HepG2 (cell line): Measurements from ENCODE around the gene ATXN7L3. TPM values are rescaled to one million over a fixed set of nuclear protein-coding genes. Genes with fewer than 3 reads are reported as not detected.
A peak's percentile ranks its signal among the peaks of the same experiment; 100 is the strongest.

Experiments used
- ATAC-seq: fragments of 200-7000 bp; cut with Tn5 transposase; 3 replicates; pipeline ENCODE4 v1.9.1; 2020; ENCODE audit warnings: mild to moderate bottlenecking, moderate library complexity
- BruUV-seq: library from RNA; stranded (reverse); fragments of 400-500 nt; replicated peaks from 2 replicates; lab custom pipeline; 2021; lab: Mats Ljungman, UMichigan
- CTCF ChIA-PET: fragments of 300-600 bp; formaldehyde crosslinking; extraction: SDS; loops from one replicate; lab custom pipeline; 2021; ENCODE audit warnings: low total read pairs, inconsistent platforms, low intra/inter-chr PET ratio; lab: Yijun Ruan, JAX
- POLR2A ChIA-PET: fragments of 350-600 bp; sonication (Branson Sonifier 250); formaldehyde crosslinking; loops from one replicate; lab custom pipeline; 2020; ENCODE audit warnings: antibody characterized with exemption, inconsistent platforms; lab: Yijun Ruan, JAX
- DNase-seq: peaks from one replicate; pipeline ENCODE4 v3.0.0-alpha.2; 2015; ENCODE audit warnings: low spot score
- FAIRE-seq: peaks from 3 replicates; lab custom pipeline; 2011; peaks lifted over from hg19 to GRCh38; lab: Jason Lieb, UNC
- H2AFZ ChIP-seq: one replicate; pipeline ENCODE4 v1.6.1; 2011; ENCODE audit warnings: low read length, inconsistent platforms
- H3K27ac ChIP-seq: fragments of 300-600 bp; 3 replicates; pipeline ENCODE4 v1.8.0; 2011; ENCODE audit warnings: mixed run types, mild to moderate bottlenecking, mixed read lengths, low read length, inconsistent platforms; ENCODE audit not compliant: insufficient read depth; ENCODE audit errors: extremely low read length
- H3K27me3 ChIP-seq, 2 experiments: fragments of 200-600 bp in 1 of 2; 2 replicates in 1 of 2; 3 replicates in 1 of 2; pipeline versions ENCODE4 v1.6.0 to v1.8.0; 2011; ENCODE audit warnings: low read length in 2 of 2, mild to moderate bottlenecking in 2 of 2, moderate library complexity in 2 of 2, inconsistent platforms in 1 of 2; ENCODE audit not compliant: insufficient read depth in 2 of 2, control insufficient read depth in 1 of 2
- H3K36me3 ChIP-seq, 2 experiments: fragments of 200-600 bp in 1 of 2; replicated peaks in 1 of 2; 2 replicates in 1 of 2; 3 replicates in 1 of 2; pipeline versions ENCODE4 v1.5.1 to v1.8.0; 2011; ENCODE audit warnings: low read length in 2 of 2, inconsistent platforms in 1 of 2; ENCODE audit not compliant: insufficient read depth in 2 of 2, control insufficient read depth in 1 of 2
- H3K4me1 ChIP-seq: 2 replicates; pipeline ENCODE4 v1.5.1; 2012; ENCODE audit warnings: low read length, inconsistent platforms; ENCODE audit not compliant: insufficient read depth
- H3K4me2 ChIP-seq: 2 replicates; pipeline ENCODE4 v1.6.0; 2011; ENCODE audit warnings: low read depth, low read length, inconsistent platforms
- H3K4me3 ChIP-seq, 3 experiments: fragments of 200-600 bp in 1 of 3; sonication (generic), shearing (Covaris generic) in 1 of 3; replicated peaks in 1 of 3; 2 replicates each; pipeline ENCODE4 v1.5.1; 2011 to 2016; ENCODE audit warnings: low read length in 3 of 3, inconsistent platforms in 2 of 3, low read depth in 2 of 3, mild to moderate bottlenecking in 2 of 3, control low read depth in 1 of 3, mixed read lengths in 1 of 3; ENCODE audit not compliant: insufficient read depth in 1 of 3
- H3K79me2 ChIP-seq: one replicate; pipeline ENCODE4 v1.6.1; 2011; ENCODE audit warnings: low read length, inconsistent platforms; ENCODE audit not compliant: insufficient read depth
- H3K9ac ChIP-seq: 2 replicates; pipeline ENCODE4 v1.6.0; 2011; ENCODE audit warnings: mild to moderate bottlenecking, low read depth, low read length, inconsistent platforms; ENCODE audit not compliant: insufficient read depth
- H3K9me3 ChIP-seq: 2 replicates; pipeline ENCODE4 v1.5.1; 2012; ENCODE audit warnings: mild to moderate bottlenecking, low read length
- H4K20me1 ChIP-seq: 2 replicates; pipeline ENCODE4 v1.6.0; 2011; ENCODE audit warnings: inconsistent platforms, mild to moderate bottlenecking, low read length, moderate library complexity; ENCODE audit not compliant: insufficient read depth
- BRD4 ChIP-seq: sonication (generic); formaldehyde crosslinking; IDR thresholded peaks from 2 replicates; pipeline ENCODE4 v1.4.0; 2020; ENCODE audit warnings: missing genetic modification reagents
- MIER2 ChIP-seq: IDR thresholded peaks from 2 replicates; pipeline ENCODE4 v1.6.1; 2016; ENCODE audit warnings: missing biosample characterization, missing genetic modification reagents
- ZC3H4 ChIP-seq: sonication (generic); formaldehyde crosslinking; IDR thresholded peaks from 2 replicates; pipeline ENCODE4 v1.4.0; 2020; ENCODE audit warnings: missing genetic modification reagents, borderline replicate concordance
- ZNF281 ChIP-seq: sonication (generic); formaldehyde crosslinking; IDR thresholded peaks from 2 replicates; pipeline ENCODE4 v1.4.0; 2020; ENCODE audit warnings: missing genetic modification reagents, borderline replicate concordance
- ZNF318 ChIP-seq: sonication (generic); formaldehyde crosslinking; IDR thresholded peaks from 2 replicates; pipeline ENCODE4 v1.4.0; 2020; ENCODE audit warnings: mild to moderate bottlenecking, missing genetic modification reagents
- ZUFSP ChIP-seq: sonication (generic); formaldehyde crosslinking; IDR thresholded peaks from 2 replicates; pipeline ENCODE4 v1.9.0; 2021; ENCODE audit warnings: missing genetic modification reagents, mild to moderate bottlenecking, borderline replicate concordance
- WGBS: methylation state at CpG from one replicate; pipeline ENCODE4 v1.1.6; 2017; ENCODE audit warnings: low lambda C conversion rate; 5-methylcytosine and 5-hydroxymethylcytosine counted together
- in situ Hi-C: cut with HindIII; loops from 2 replicates; pipeline ENCODE4 v1.10.0; 2017; ENCODE audit warnings: low pct_unique_long_range_greater_than_20kb; ENCODE audit not compliant: extremely low pct_ligation_motif_present
- intact Hi-C: fragments of 100-400 bp; cut with micrococcal nuclease; formaldehyde crosslinking; loops from one replicate; pipeline ENCODE4 v1.10.0; 2022; ENCODE audit not compliant: unreplicated experiment
- polyA plus RNA-seq, 8 experiments: library from polyadenylated mRNA; depleted of rRNA in 3 of 8; stranded (reverse) in 7 of 8; unstranded in 1 of 8; fragments of >200 nt; fragmentation: Illumina TruSeq in 4 of 8; extraction: Trizol in 4 of 8; gene quantifications; 2 replicates each; pipeline versions ENCODE4 v1.2.1 to v1.2.3, GENCODE V29; 2011 to 2016; ENCODE audit warnings: low read depth in 4 of 8, missing spikeins in 1 of 8, mixed read lengths in 1 of 8; ENCODE audit not compliant: insufficient read depth in 1 of 8
- total RNA-seq, 5 experiments: library from RNA; depleted of rRNA; stranded (reverse); fragments of >200 nt; fragmentation: Illumina TruSeq; extraction: Trizol; gene quantifications; 2 replicates each; pipeline ENCODE4 v1.2.3, GENCODE V29; 2016; ENCODE audit warnings: low read depth in 1 of 5
- TF ChIP-seq, protein P1 (sequence below): sonication (generic); formaldehyde crosslinking; IDR thresholded peaks from 2 replicates; pipeline ENCODE4 v1.8.0; 2023; ENCODE audit warnings: mild to moderate bottlenecking, missing genetic modification reagents

The ATXN7L3 gene
- total and polyA plus RNA-seq, 2 of the 13 experiments (the other 11 are each of a cell fraction or from before 2014, with no cell fraction given): 44.5 to 59.1 TPM

DNA sequence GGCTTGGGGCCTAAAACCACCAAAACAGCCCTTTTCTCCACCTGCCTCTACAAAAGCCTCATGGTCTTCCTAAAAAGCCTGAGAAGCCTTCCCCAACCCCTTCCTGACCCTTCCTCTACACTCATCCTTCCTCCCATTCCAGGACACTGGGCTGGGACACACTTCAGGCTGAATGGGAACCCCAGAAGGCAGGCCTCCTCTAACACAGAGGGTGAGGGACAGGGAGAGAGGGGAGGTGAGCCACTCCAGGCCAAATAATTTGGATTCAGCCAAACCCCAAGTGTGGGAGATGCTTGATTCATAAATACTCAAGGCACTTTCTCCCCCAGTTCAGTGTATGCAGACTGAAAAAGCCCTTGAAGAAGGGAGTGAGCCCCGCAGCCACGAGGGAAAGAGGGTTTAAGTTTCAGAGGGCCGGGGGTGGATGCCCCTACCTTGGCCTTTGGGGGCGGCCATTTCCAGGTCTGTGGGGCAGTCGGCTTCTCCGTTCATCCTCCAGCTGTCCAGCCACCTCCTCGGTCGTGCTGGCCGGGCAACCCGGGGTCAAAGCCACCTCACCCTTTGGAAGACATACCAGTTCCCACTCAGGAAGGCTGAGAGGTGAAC lies 18.2 kb upstream of the ATXN7L3 start (continued):
- no peak; the same call in 1 of the 2 replicates for TF ChIP-seq ZNF318 (CRISPR knock-in tag)

GRCh38 chr17:44216694-44217093 lies 17.0 kb upstream of the ATXN7L3 start:
- peaks cover 23 to 39% of the 10 kb centered on the region in 2 experiments for H3K36me3 ChIP-seq
- no peaks in the 10 kb centered on the region; the same call in 1 of the 2 replicates for H4K20me1 ChIP-seq
- H3K27me3 ChIP-seq: no peaks in the 10 kb centered on the region; a peak in 1 of 5 replicates
- in situ Hi-C loops: no loop called here
- intact Hi-C loops: no loop called here
- no peak overlapping the region for H3K27ac ChIP-seq
- H3K79me2 ChIP-seq: peaks cover 28% of the 10 kb centered on the region
- H3K4me1 ChIP-seq: peaks cover 17% of the 10 kb centered on the region
- 96% methylated on average over 5 of the region's 5 CpGs for WGBS
- H3K9me3 ChIP-seq: no peaks in the 10 kb centered on the region
- BruUV-seq: no TSS peak
- H3K4me3 ChIP-seq: no peak overlapping the region
- no peak overlapping the region for H3K9ac ChIP-seq
- DNase-seq: no peak
- POLR2A ChIA-PET: interaction anchor here (0.6 to 1.4 kb wide), 5 partner anchors 10 to 102 kb away, joined by 3 to 5 read pairs (median 4); partner anchors contain the start of gene ATXN7L3
- no peak overlapping the region for H2AFZ ChIP-seq
- no peak for FAIRE-seq
- CTCF ChIA-PET: interaction anchor here (2.3 kb wide), 1 partner anchor 13 kb away, joined by 13 read pairs; no protein-coding TSS in a partner anchor
- no peak for ATAC-seq
- H3K4me2 ChIP-seq: peak overlapping the region; percentile 97
- TF ChIP-seq MIER2 (CRISPR knock-in tag): no peak
- TF ChIP-seq BRD4 (CRISPR knock-in tag): 0 out of 2 replicates have a peak, but pooled peaks have one; percentile 45
- TF ChIP-seq, protein P1, sequence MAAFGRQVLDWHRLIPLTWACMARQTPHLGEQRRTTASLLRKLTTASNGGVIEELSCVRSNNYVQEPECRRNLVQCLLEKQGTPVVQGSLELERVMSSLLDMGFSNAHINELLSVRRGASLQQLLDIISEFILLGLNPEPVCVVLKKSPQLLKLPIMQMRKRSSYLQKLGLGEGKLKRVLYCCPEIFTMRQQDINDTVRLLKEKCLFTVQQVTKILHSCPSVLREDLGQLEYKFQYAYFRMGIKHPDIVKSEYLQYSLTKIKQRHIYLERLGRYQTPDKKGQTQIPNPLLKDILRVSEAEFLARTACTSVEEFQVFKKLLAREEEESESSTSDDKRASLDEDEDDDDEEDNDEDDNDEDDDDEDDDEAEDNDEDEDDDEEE (CRISPR knock-in tag): no peak
- no peak for TF ChIP-seq ZUFSP (CRISPR knock-in tag)
- TF ChIP-seq ZNF281: no peak
- TF ChIP-seq ZC3H4 (CRISPR knock-in tag): no peak
